22Rv1 (cell line): Measurements from ENCODE around the gene ASIC1.
"Not testable (repeated sequence)": the region's sequence is repeated elsewhere in the genome, so short reads cannot be mapped to it uniquely, and the experiment has no call there.

Experiments used
- H3K27ac ChIP-seq: fragments of 450-650 bp; 2 replicates; pipeline ENCODE4 v1.5.1; 2017
- CTCF ChIP-seq: fragments of 450-650 bp; IDR thresholded peaks from 2 replicates; pipeline ENCODE4 v1.5.1; 2017; ENCODE audit warnings: mild to moderate bottlenecking
- ZFX ChIP-seq: fragments of 450-650 bp; IDR thresholded peaks from 2 replicates; pipeline ENCODE4 v1.6.1; 2017; ENCODE audit warnings: antibody characterized with exemption, borderline replicate concordance

Gene ASIC1

DNA sequence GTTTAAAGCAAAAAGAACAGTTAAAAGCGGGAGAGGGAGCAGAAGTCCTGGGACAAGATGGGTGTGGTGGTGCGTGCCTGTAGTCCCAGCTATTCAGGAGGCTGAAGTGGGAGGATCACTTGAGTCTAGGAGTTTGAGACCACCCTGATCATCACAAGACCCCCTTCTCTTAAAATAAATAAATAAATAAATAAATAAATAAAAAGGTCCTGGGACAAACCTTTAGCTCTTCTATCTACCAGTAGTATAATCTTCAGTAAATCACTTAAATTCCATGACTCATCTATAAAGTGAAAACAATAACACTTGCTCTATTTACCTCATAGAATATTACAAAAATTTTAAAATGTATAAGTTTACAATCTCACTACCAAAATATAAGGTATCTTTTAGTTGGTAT is 37.9 kb upstream of the ASIC1 start:
- TF ChIP-seq ZFX (no peak), CTCF (no peak)
- H3K27ac ChIP-seq, result no peak overlapping the region

DNA sequence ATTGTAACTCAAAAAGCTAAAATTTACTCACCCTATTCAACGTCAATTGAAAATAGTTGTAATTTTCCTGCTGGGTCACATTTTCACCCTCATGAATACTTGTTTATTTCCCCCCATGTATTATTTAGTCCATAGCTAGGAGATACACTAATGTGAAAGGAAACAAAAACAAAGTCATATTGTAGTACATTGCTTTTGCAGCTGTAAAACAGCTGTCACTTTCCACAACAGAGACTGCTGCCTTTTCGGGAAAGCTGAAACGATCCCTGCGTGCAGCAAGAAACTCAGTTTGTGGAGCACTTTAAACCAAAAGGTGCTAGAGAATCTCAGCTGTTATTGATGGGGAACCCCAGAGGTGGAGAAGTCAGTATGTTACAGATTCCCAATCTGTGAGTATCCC is 36.4 kb upstream of the ASIC1 start:
- no peak for TF ChIP-seq CTCF
- no peak for TF ChIP-seq ZFX
- H3K27ac ChIP-seq, result no peak overlapping the region

DNA sequence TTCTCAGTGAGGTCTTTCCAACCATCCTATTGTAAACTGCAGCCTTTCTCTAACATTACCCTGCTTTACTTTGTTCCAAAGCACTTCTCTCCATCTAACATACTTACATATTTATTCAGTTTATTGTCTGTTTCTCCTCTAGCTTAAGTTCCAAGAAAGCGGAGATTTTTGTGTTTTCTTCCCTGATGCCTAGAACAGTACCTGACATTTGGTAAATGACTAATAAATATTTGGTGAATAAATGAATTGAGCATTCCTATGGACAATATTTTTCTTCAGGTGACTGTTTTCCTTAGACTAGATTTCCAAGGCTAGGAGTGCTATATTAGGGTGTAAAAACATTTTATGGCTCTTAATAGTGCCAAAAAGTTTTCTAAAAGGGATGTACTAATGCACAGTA is 34.5 kb upstream of the ASIC1 start:
- no peak overlapping the region for H3K27ac ChIP-seq
- TF ChIP-seq CTCF (no peak), ZFX (no peak)

- H3K27ac ChIP-seq, result peak overlapping the region; percentile 70
- TF ChIP-seq ZFX, result no peak
- TF ChIP-seq CTCF, result no peak
These were observed 33.2 kb upstream of the ASIC1 start for GRCh38 chr12:50024227-50024626.

GRCh38 chr12:50024805-50025186 is 32.6 kb upstream of the ASIC1 start:
- peak overlapping the region; percentile 70 for H3K27ac ChIP-seq
- TF ChIP-seq ZFX (no peak), CTCF (no peak)

- H3K27ac ChIP-seq, result peak within 1 kb of the TSS; percentile 70
- TF ChIP-seq ZFX (no peak), CTCF (no peak)
These were observed 32.0 kb upstream of the ASIC1 start, which contains the start of gene RACGAP1 for GRCh38 chr12:50025187-50026059. Gene RACGAP1 (minus strand): TSS chr12:50025494. CDS start chr12:50016715, 8,779 bp downstream.

- TF ChIP-seq CTCF (no peak), ZFX (no peak)
- no peak overlapping the region for H3K27ac ChIP-seq
These were observed 30.7 kb upstream of the ASIC1 start for GRCh38 chr12:50026691-50027090.

DNA sequence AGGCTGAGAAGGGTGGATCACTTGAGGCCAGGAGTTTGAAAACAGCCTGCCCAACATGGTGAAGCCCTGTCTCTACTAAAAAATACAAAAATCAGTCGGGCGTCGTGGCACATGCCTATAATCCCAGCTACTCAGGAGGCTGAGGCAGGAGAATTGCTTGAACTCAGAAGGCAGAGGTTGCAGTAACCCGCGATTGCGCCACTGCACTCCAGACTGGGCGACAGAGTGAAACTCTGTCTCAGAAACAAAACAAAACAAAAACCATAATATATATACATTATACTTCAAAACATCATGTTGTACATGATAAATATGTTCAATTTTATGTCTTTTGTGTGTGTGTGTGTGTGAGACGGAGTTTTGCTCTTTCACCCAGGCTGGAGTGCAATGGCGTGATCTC is 26.9 kb upstream of the ASIC1 start:
- H3K27ac ChIP-seq, result not testable (repeated sequence)
